HG03045 (cell line): ENCODE measurements around the gene PTPRK.

Experiments used
- ATAC-seq: cut with Tn5 transposase; IDR thresholded peaks from one replicate; pipeline ENCODE4 v1.9.1; 2021; ENCODE audit warnings: mild to moderate bottlenecking, moderate library complexity; ENCODE audit not compliant: unreplicated experiment

PTPRK gene

GRCh38 chr6:128520436-128521281 lies at the start of gene PTPRK:
TSS of gene PTPRK (minus strand) at chr6:128520599. CDS start at chr6:128520358, 241 bp downstream.
- ATAC-seq, result peak; percentile 93

GRCh38 chr6:128567029-128567428 lies 46.6 kb upstream of the PTPRK start:
- no peak for ATAC-seq

DNA sequence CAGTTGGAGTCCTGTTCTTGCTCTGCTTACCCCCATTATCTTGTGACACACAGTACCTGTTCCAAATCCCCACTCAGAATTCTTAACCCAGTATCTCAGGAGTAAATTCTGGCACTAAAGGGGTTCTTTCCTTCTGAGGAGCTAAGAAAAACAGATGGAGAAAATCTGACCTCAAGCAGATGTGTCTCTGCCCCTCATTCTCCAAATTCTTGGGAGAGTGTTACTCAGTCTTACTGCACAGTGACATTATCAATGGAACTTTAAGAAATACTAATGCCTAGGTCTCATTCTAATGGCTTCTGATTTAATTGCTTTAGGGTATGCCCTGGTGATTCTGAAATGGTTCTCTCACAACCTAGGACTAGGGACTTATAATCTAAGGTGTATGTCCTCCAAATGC lies 40.6 kb upstream of the PTPRK start:
- no peak for ATAC-seq

DNA sequence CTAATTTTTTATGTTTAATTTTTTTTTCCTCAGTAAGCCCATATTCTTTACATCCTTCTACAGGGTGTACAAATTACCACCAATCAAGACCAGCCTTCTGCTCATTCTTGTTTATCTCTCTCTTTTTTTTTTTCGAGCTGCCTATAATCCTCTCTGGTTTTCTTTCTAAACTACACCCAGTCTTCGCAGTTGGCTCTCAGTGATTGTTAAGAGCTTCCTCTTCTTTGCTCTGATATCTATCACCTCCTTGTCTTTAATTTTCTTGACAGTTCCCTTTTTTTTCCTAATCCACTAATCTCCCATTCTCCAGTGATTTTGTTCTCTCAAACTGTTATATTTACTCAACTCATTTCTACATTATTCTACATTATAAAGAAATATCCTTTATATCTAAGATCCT lies 38.5 kb upstream of the PTPRK start:
- ATAC-seq, result no peak

GRCh38 chr6:128558021-128558420 lies 37.6 kb upstream of the PTPRK start:
- ATAC-seq, result no peak

GRCh38 chr6:128557081-128557480 lies 36.7 kb upstream of the PTPRK start:
- no peak for ATAC-seq

- no peak for ATAC-seq
Measured at GRCh38 chr6:128554302-128554701, 33.9 kb upstream of the PTPRK start.

- ATAC-seq, result no peak
Measured at GRCh38 chr6:128541261-128541660, 20.9 kb upstream of the PTPRK start.

DNA sequence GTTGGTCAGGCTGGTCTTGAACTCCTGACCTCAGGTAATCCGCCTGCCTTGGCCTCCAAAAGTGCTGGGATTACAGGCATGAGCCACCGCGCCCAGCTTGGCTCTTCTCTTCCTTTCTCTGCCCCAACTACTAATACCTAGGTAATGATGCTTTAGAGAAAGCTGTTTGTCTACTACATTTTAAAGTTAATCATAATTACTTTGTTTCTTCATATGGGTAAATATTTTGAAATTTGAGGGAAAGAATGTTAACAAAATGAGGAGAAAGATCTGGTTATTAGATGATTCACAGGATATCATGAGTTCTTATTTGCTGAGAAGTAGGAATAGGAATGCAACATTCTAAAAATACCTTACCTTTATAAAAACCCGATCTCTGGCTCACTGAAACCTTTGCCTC lies 18.4 kb upstream of the PTPRK start:
- ATAC-seq, result no peak

GRCh38 chr6:128532827-128533226 lies 12.4 kb upstream of the PTPRK start:
- ATAC-seq, result no peak

DNA sequence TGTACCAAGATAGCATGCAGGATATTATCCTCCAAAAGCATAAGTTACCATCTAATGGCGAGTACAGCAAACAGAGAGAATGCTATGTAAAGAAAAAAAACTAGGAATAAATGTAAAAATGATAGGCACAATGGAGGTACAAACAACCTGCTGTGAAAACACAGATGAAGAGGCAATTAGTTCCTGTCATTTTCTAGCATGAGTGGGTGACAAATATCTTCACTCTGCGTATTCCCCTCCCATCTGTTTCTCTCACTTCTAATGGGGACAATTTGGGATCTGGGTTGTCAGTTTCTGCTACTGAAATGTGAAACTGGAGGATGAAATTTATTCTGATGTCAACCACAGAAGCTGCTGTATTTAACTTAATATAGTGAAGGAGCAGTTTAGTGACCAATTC lies 11.7 kb upstream of the PTPRK start:
- ATAC-seq, result no peak

GRCh38 chr6:128531696-128532095 lies 11.3 kb upstream of the PTPRK start:
- no peak for ATAC-seq

DNA sequence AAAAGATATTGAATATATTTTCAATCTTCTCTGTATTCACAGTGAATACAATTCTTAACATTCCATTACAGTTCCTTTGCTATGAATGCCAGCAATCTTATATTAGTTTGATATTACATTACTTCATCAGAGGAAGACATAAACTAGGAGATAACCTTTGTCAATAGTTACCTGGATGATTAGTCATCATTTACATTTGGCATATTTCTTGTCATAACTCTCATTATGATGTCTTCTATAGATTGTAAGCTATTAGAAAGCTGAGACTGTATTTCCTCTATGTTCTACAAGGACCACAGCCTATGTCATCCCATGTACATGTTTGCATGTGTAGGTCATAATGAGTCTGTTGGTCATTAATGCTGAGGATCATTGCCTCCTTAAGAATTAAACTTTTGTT lies 7.8 kb upstream of the PTPRK start:
- no peak for ATAC-seq

DNA sequence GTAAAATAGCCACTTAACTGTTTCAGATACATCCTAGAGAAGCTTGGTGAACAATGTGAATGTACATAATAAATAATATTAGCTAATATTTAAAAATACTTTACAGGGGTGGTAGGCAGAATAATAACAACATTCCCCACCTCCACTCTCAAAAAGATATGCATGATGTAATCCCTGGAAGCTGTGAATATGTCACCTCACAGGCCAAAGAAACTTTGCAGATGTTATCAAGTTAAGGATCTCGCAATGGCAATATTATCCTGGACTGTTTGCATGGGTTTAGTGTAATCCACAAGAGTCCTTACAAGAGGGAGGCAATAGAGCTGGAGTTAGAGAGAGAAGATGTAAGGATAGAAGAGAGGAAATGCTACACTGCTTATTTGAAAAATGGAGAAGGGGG lies 7.0 kb upstream of the PTPRK start:
- ATAC-seq, result no peak

- no peak for ATAC-seq
Measured at GRCh38 chr6:128526152-128526914, 5.9 kb upstream of the PTPRK start.

- ATAC-seq, result no peak
Measured at GRCh38 chr6:128525406-128525805, 5.0 kb upstream of the PTPRK start.

GRCh38 chr6:128521282-128521632 lies 858 bp upstream of the PTPRK start:
- no peak for ATAC-seq

DNA sequence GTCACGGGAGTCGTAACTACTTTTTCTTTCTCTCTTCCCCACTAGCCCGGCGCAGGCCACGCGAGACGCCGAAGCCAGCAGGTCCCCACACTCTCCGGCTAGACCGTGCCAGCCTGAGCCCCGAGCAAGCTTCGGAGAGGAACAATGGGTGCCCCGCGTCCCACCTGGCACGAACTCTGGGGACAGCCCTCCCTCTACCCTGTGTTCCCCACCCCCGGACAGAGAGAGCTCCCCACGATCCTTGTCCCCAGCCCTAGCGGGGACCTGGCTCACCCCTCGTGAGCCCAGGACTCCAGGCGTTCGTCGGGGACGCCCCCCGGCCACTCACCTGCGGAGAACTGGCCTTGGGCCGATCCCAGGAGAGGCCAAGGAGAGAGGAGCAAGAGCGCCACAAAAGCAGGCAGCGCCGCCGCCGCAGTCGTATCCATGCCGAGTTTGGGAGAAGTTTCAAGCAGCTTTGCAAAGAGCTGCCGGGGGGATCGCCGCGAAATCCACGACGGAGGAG lies 416 bp downstream of the PTPRK start:
- peak; percentile 21 for ATAC-seq

GRCh38 chr6:128519132-128519930 lies 1.1 kb downstream of the PTPRK start:
- peak; percentile 23 for ATAC-seq

DNA sequence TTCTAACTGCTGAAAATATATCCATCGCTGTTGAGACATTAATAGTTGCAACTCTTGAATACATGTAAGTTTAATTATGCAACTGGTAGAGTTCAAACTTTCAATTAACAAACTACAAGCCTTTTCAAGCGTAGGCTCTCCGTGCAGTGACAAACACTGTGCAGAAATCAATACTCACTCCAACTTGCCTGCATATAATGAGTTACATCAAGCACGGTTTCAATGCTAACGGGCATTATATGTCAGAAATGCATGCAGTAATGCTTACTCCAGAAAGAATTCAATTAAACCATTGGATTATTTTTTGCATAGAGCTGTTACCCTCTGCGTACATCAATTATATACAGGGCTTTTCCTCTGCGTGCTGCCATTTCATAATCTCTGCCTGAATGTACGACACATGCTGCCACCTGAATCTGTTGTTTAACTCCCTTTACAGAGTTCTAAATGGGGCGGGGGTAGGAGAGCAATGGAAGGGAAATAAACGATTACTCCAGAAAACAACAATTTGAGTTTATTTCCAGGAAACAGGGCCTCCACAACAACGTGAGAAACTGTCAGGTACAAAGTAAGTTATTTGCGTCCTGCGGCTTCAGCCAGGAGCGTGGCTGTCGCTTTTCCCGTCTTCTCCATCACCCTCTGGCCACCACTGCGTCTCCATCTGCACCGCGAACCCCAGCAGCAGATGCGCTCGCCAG lies 1.8 kb downstream of the PTPRK start:
- no peak for ATAC-seq

- no peak for ATAC-seq
Measured at GRCh38 chr6:128517124-128517523, 3.3 kb downstream of the PTPRK start.
